Measurements from ENCODE around the gene SUPT3H.
A peak's percentile ranks its signal among the peaks of the same experiment; 100 is the strongest.

SUPT3H gene

DNA sequence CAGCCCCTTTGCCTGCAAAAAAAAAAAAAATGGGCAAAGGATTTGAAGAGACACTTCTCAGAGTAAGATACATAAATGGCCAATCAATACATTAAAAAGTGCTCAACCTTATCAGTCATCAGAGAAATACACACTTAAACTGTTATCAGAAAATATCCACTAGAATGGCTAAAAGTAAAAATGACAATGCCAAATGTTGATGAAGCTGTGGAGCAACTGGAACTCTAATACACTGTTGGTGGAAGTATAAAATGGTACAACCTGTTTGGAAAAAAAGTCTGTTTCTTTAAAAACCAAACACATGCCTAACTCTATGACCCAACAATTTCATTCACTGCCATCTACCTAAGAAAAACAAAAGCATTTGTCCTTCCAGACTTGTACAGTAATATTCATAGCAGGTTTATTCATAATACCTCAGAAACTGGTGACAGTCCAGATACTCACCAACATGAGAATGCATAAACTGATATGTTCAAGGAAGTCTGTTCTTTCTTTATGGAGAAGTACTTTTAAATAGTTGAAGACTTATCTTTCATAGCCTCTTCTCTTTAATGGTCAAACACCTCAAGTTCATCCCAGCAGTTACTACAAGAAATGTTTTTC is 428.0 kb downstream of the SUPT3H start:
- H3K9me3 ChIP-seq (ENCODE audit: insufficient read depth, low read depth, low read length): no peaks in the 10 kb centered on the region
- no peak overlapping the region for H4K12ac ChIP-seq (ENCODE audit: low read depth, low read length)
- H3K79me2 ChIP-seq (ENCODE audit: control insufficient read depth, insufficient read depth, low read length, poor library complexity): no peaks in the 10 kb centered on the region
- H3K4ac ChIP-seq (ENCODE audit: low read depth, low read length): no peak overlapping the region
- H2BK12ac ChIP-seq (ENCODE audit: low read length): no peak overlapping the region
- no peak overlapping the region for H3K23ac ChIP-seq (ENCODE audit: low read length)
- H3K79me1 ChIP-seq (ENCODE audit: low read length): no peaks in the 10 kb centered on the region
- H3K14ac ChIP-seq (ENCODE audit: low read length): no peak overlapping the region
- H2BK120ac ChIP-seq (ENCODE audit: insufficient read depth, low read length, poor library complexity): no peak overlapping the region
- no peak overlapping the region for H2BK5ac ChIP-seq (ENCODE audit: low read depth, low read length, poor library complexity)
- no peak overlapping the region for H4K8ac ChIP-seq (ENCODE audit: low read depth, low read length)
- H3K18ac ChIP-seq (ENCODE audit: low read length): no peak overlapping the region
- no peak overlapping the region for H4K91ac ChIP-seq (ENCODE audit: low read depth, low read length)
- H3K9ac ChIP-seq (ENCODE audit: low read length): no peak overlapping the region
- no peak overlapping the region for H3K4me3 ChIP-seq (ENCODE audit: low read depth, low read length)
- no peak overlapping the region for H2AK5ac ChIP-seq (ENCODE audit: low read length)
- peaks cover 0 to 2% of the 10 kb centered on the region in 2 experiments for H3K4me1 ChIP-seq (ENCODE audit: control insufficient read depth in 1 of 2, insufficient read depth in 2 of 2, low read length in 2 of 2)
- no peaks in the 10 kb centered on the region for H3K36me3 ChIP-seq (ENCODE audit: control insufficient read depth in 1 of 2, insufficient read depth in 2 of 2, low read length in 2 of 2)
- DNase-seq: no peak
- H2AFZ ChIP-seq (ENCODE audit: insufficient read depth, low read length, poor library complexity): no peak overlapping the region
- H3K27ac ChIP-seq (ENCODE audit: low read depth, low read length): no peak overlapping the region
- no peaks in the 10 kb centered on the region for H3K27me3 ChIP-seq (ENCODE audit: insufficient read depth, low read length)
- no peak overlapping the region for H3K4me2 ChIP-seq (ENCODE audit: low read length)

DNA sequence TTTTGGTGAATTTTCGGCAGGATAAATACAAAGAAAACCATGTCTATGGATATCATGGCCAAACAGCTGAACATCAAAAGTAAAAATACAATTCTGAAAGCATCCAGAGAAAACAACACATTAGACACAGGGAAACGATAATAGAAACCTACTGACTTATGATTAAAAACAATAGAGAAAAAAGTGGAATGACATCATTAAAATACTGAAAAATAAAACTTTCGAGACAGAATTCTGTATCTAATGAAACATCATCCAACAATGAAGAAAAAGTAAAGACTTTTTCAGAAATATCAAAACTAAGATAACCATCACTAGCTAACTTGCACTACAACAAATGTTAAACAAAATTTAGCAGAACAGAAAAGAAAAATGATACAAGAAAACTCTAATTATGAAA is 434.2 kb downstream of the SUPT3H start:
- Histone ChIP-seq H3K23ac (ENCODE audit: low read length) (no peak overlapping the region), H3K79me1 (ENCODE audit: low read length) (no peaks in the 10 kb centered on the region), H3K79me2 (ENCODE audit: control insufficient read depth, insufficient read depth, low read length, poor library complexity) (no peaks in the 10 kb centered on the region), H3K36me3 (ENCODE audit: control insufficient read depth in 1 of 2, insufficient read depth in 2 of 2, low read length in 2 of 2) (no peaks in the 10 kb centered on the region), H3K9me3 (ENCODE audit: insufficient read depth, low read depth, low read length) (no peaks in the 10 kb centered on the region), H2AK5ac (ENCODE audit: low read length) (no peak overlapping the region), H3K4ac (ENCODE audit: low read depth, low read length) (no peak overlapping the region), H4K91ac (ENCODE audit: low read depth, low read length) (no peak overlapping the region), H3K4me2 (ENCODE audit: low read length) (no peak overlapping the region), H3K4me3 (ENCODE audit: low read depth, low read length) (no peak overlapping the region), H2BK12ac (ENCODE audit: low read length) (no peak overlapping the region), H3K18ac (ENCODE audit: low read length) (no peak overlapping the region), H2BK120ac (ENCODE audit: insufficient read depth, low read length, poor library complexity) (no peak overlapping the region), H4K12ac (ENCODE audit: low read depth, low read length) (no peak overlapping the region), H4K8ac (ENCODE audit: low read depth, low read length) (no peak overlapping the region), H3K14ac (ENCODE audit: low read length) (no peak overlapping the region), H3K27me3 (ENCODE audit: insufficient read depth, low read length) (no peaks in the 10 kb centered on the region), H2BK5ac (ENCODE audit: low read depth, low read length, poor library complexity) (no peak overlapping the region), H3K27ac (ENCODE audit: low read depth, low read length) (no peak overlapping the region), H2AFZ (ENCODE audit: insufficient read depth, low read length, poor library complexity) (no peak overlapping the region), H3K4me1 (ENCODE audit: control insufficient read depth in 1 of 2, insufficient read depth in 2 of 2, low read length in 2 of 2) (no peaks in the 10 kb centered on the region), H3K9ac (ENCODE audit: low read length) (no peak overlapping the region)
- WGBS (ENCODE audit: extremely low coverage, insufficient coverage, insufficient read length): no CpG with 5 or more reads among the region's 3 CpGs
- DNase-seq: no peak

DNA sequence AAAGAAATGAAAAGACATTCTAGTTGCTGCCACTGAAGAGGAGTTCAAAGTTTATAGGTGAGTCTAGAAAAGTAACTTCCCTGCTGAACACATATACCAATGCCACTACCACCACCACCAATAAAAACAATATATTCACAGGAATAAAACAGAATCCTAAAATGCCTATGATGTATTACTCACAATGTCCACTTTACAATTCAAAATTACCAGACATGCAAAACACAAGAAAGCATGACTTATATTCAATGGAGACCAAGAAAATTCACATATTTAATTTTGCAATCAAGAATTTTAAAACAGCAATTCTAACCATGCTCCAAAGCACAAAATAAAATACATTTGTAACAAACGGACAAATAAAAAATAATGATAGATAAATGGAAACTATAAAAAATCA is 434.9 kb downstream of the SUPT3H start:
- WGBS (ENCODE audit: extremely low coverage, insufficient coverage, insufficient read length): no CpG with 5 or more reads among the region's 1 CpG
- Histone ChIP-seq H3K79me1 (ENCODE audit: low read length) (no peaks in the 10 kb centered on the region), H2BK120ac (ENCODE audit: insufficient read depth, low read length, poor library complexity) (no peak overlapping the region), H3K14ac (ENCODE audit: low read length) (no peak overlapping the region), H3K27me3 (ENCODE audit: insufficient read depth, low read length) (no peaks in the 10 kb centered on the region), H4K91ac (ENCODE audit: low read depth, low read length) (no peak overlapping the region), H3K9ac (ENCODE audit: low read length) (no peak overlapping the region), H2BK5ac (ENCODE audit: low read depth, low read length, poor library complexity) (no peak overlapping the region), H3K79me2 (ENCODE audit: control insufficient read depth, insufficient read depth, low read length, poor library complexity) (no peaks in the 10 kb centered on the region), H3K27ac (ENCODE audit: low read depth, low read length) (no peak overlapping the region), H3K4me3 (ENCODE audit: low read depth, low read length) (no peak overlapping the region), H3K23ac (ENCODE audit: low read length) (no peak overlapping the region), H4K8ac (ENCODE audit: low read depth, low read length) (no peak overlapping the region), H4K12ac (ENCODE audit: low read depth, low read length) (no peak overlapping the region), H2AK5ac (ENCODE audit: low read length) (no peak overlapping the region), H2AFZ (ENCODE audit: insufficient read depth, low read length, poor library complexity) (no peak overlapping the region), H3K4ac (ENCODE audit: low read depth, low read length) (no peak overlapping the region), H3K18ac (ENCODE audit: low read length) (no peak overlapping the region), H3K4me1 (ENCODE audit: control insufficient read depth in 1 of 2, insufficient read depth in 2 of 2, low read length in 2 of 2) (no peaks in the 10 kb centered on the region), H3K36me3 (ENCODE audit: control insufficient read depth in 1 of 2, insufficient read depth in 2 of 2, low read length in 2 of 2) (no peaks in the 10 kb centered on the region), H3K4me2 (ENCODE audit: low read length) (no peak overlapping the region), H3K9me3 (ENCODE audit: insufficient read depth, low read depth, low read length) (no peaks in the 10 kb centered on the region), H2BK12ac (ENCODE audit: low read length) (no peak overlapping the region)
- no peak for DNase-seq

- Histone ChIP-seq H3K27ac (ENCODE audit: low read depth, low read length) (no peak overlapping the region), H3K4me1 (ENCODE audit: control insufficient read depth in 1 of 2, insufficient read depth in 2 of 2, low read length in 2 of 2) (no peaks in the 10 kb centered on the region), H3K36me3 (ENCODE audit: control insufficient read depth in 1 of 2, insufficient read depth in 2 of 2, low read length in 2 of 2) (no peaks in the 10 kb centered on the region), H2BK12ac (ENCODE audit: low read length) (no peak overlapping the region), H4K12ac (ENCODE audit: low read depth, low read length) (no peak overlapping the region), H2BK120ac (ENCODE audit: insufficient read depth, low read length, poor library complexity) (no peak overlapping the region), H2BK5ac (ENCODE audit: low read depth, low read length, poor library complexity) (no peak overlapping the region), H4K91ac (ENCODE audit: low read depth, low read length) (no peak overlapping the region), H3K18ac (ENCODE audit: low read length) (no peak overlapping the region), H3K4me2 (ENCODE audit: low read length) (no peak overlapping the region), H3K4ac (ENCODE audit: low read depth, low read length) (no peak overlapping the region), H2AFZ (ENCODE audit: insufficient read depth, low read length, poor library complexity) (no peak overlapping the region), H3K79me2 (ENCODE audit: control insufficient read depth, insufficient read depth, low read length, poor library complexity) (no peaks in the 10 kb centered on the region), H3K14ac (ENCODE audit: low read length) (no peak overlapping the region), H3K9me3 (ENCODE audit: insufficient read depth, low read depth, low read length) (no peaks in the 10 kb centered on the region), H3K79me1 (ENCODE audit: low read length) (no peaks in the 10 kb centered on the region), H3K27me3 (ENCODE audit: insufficient read depth, low read length) (no peaks in the 10 kb centered on the region), H4K8ac (ENCODE audit: low read depth, low read length) (no peak overlapping the region), H2AK5ac (ENCODE audit: low read length) (no peak overlapping the region), H3K23ac (ENCODE audit: low read length) (no peak overlapping the region), H3K9ac (ENCODE audit: low read length) (no peak overlapping the region), H3K4me3 (ENCODE audit: low read depth, low read length) (no peak overlapping the region)
- WGBS (ENCODE audit: extremely low coverage, insufficient coverage, insufficient read length): no CpG with 5 or more reads among the region's 6 CpGs
- peak; percentile 54 to 89 for DNase-seq
Measured at GRCh38 chr6:44942201-44942600, 435.5 kb downstream of the SUPT3H start.

All from trophoblast cell (in vitro differentiated cells and primary cell).